ENCODE data around the gene RANBP17. TPM values are rescaled to one million over a fixed set of nuclear protein-coding genes. Genes with fewer than 3 reads are reported as not detected.
"Not testable (repeated sequence)": the region's sequence is repeated elsewhere in the genome, so short reads cannot be mapped to it uniquely, and the experiment has no call there.

The RANBP17 gene
- total RNA-seq, 1 donor from 2014 or later = not detected

DNA sequence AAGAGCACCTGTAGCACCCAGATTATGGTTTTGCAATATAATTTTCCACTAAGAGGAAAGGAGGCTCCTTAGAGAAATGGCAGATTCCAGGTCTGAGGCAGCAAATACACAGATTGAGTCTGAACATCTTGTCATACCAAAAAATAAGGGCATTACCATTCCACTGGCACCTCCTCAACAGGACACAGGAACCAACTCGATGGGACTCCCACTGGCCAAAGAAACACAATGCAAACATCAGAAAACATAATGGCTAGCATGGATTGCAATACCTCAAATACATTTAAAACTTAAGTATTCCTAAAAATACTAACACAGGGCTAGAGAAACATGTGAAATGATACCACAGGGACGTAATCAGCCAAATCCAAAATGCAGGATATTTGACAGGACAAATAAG, 12.4 kb upstream of the RANBP17 start:
- intact Hi-C loops (cut with micrococcal nuclease) = no loop called here
- Mint-ChIP-seq H3K4me3 (no peak overlapping the region), H3K36me3 (ENCODE audit: low read depth) (no peaks in the 10 kb centered on the region), H3K9me3 (no peaks in the 10 kb centered on the region), H3K27me3 (no peaks in the 10 kb centered on the region), H3K4me1 (no peaks in the 10 kb centered on the region), H3K27ac (no peak overlapping the region)
- DNase-seq = no peak

DNA sequence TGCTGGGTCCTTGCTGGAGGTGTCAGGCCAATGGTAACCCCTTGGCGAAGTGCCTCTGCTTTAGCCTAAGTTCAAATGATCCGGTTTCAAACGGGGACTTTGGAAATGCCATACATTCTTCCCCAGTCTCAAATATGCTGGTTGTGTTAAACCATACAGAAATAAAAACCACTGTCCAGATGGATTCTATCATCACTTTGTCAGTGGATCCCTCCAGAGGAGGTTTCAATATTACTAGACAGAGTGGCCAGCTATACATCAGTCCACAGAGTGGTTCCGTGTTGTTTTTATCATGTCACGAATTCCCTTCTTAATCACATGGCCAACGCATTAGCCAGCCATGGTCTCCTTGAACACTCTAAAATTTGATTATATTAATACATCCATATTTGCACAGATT, 7.3 kb upstream of the RANBP17 start:
- Mint-ChIP-seq H3K4me3 (no peak overlapping the region), H3K36me3 (ENCODE audit: low read depth) (no peaks in the 10 kb centered on the region), H3K9me3 (no peaks in the 10 kb centered on the region), H3K4me1 (no peaks in the 10 kb centered on the region), H3K27ac (no peak overlapping the region), H3K27me3 (no peaks in the 10 kb centered on the region)
- no peak for DNase-seq
- intact Hi-C loops (cut with micrococcal nuclease) = no loop called here

DNA sequence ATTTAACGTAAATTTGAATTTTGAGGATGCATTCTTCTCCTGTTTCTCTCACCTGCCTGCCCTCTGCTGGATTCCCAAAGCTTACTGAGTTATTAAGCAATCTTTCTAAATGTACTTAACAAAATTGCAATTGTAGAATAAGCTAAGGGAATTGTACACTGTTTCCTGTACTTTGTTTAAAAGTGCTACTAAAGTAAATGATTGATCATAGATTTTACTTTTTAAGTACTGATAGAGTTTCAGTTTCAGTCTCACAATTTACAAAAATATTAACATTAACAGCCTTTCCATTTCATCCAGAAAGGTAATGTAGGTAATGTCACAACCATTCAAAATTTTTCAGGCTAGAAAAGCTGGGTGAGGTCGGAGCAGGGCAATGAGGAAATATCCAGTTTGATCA, 4.8 kb upstream of the RANBP17 start:
- no peak for DNase-seq
- Mint-ChIP-seq H3K4me1 (no peaks in the 10 kb centered on the region), H3K27ac (no peak overlapping the region), H3K27me3 (peaks cover 12% of the 10 kb centered on the region), H3K36me3 (ENCODE audit: low read depth) (peaks cover 11% of the 10 kb centered on the region), H3K9me3 (peaks cover 12% of the 10 kb centered on the region), H3K4me3 (no peak overlapping the region)
- intact Hi-C loops (cut with micrococcal nuclease) = no loop called here

- Mint-ChIP-seq H3K27me3 (peaks cover 24% of the 10 kb centered on the region), H3K4me3 (no peak overlapping the region), H3K27ac (no peak overlapping the region), H3K4me1 (no peaks in the 10 kb centered on the region), H3K9me3 (peaks cover 19% of the 10 kb centered on the region), H3K36me3 (ENCODE audit: low read depth) (peaks cover 13% of the 10 kb centered on the region)
- intact Hi-C loops (cut with micrococcal nuclease) = no loop called here
- DNase-seq = no peak
Observed at GRCh38 chr5:170860415-170860814, 1.4 kb upstream of the RANBP17 start.

- no peak overlapping the region for H3K4me3 Mint-ChIP-seq
- peaks cover 13% of the 10 kb centered on the region for H3K36me3 Mint-ChIP-seq (ENCODE audit: low read depth)
- intact Hi-C loops (cut with micrococcal nuclease) = no loop called here
- H3K27ac Mint-ChIP-seq = no peak overlapping the region
- H3K27me3 Mint-ChIP-seq = peaks cover 24% of the 10 kb centered on the region
- H3K4me1 Mint-ChIP-seq = no peaks in the 10 kb centered on the region
- DNase-seq = no peak
- peaks cover 19% of the 10 kb centered on the region for H3K9me3 Mint-ChIP-seq
Observed at GRCh38 chr5:170860818-170861666, 776 bp upstream of the RANBP17 start.

DNA sequence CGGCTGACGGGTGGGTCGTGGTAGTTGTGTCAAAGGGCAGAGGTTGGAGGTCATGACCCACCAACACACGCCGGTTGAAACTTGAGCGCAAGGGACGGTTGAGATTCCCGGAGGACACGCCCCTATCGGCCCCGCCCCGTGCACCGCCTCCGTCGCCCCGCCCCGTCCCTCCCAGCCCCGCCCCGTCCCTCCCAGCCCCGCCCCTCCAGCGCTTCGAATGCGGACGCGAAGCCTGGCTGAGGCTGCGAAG, 226 bp upstream of the RANBP17 start:
- DNase-seq = no peak
- Mint-ChIP-seq H3K4me1 (no peaks in the 10 kb centered on the region), H3K27ac (no peak overlapping the region), H3K36me3 (ENCODE audit: low read depth) (peaks cover 13% of the 10 kb centered on the region), H3K27me3 (peaks cover 24% of the 10 kb centered on the region), H3K4me3 (no peak overlapping the region), H3K9me3 (peaks cover 19% of the 10 kb centered on the region)
- intact Hi-C loops (cut with micrococcal nuclease) = no loop called here

DNA sequence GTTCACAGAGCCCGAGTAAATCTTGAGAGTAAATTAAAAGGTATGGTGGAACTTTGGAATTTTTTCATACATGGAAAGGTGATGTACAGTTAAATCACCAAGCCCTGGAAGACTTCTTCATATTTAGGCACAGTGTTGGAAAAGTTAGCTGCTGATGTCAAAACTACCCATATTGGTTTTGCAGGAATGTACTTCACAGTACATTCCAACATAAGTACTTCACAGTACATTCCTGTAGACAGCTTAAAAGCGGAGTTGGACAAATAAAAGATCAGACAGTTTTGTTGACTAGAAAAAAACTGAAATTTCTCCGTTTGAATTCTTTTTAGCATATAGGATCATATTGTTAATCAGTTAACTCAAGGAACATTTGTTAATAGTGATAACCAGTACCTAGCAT, 1.8 kb downstream of the RANBP17 start:
- intact Hi-C loops (cut with micrococcal nuclease) = no loop called here
- H3K4me3 Mint-ChIP-seq = no peak overlapping the region
- no peaks in the 10 kb centered on the region for H3K4me1 Mint-ChIP-seq
- peaks cover 13% of the 10 kb centered on the region for H3K36me3 Mint-ChIP-seq (ENCODE audit: low read depth)
- H3K27me3 Mint-ChIP-seq = peaks cover 24% of the 10 kb centered on the region
- H3K27ac Mint-ChIP-seq = no peak overlapping the region
- no peak for DNase-seq
- H3K9me3 Mint-ChIP-seq = peaks cover 19% of the 10 kb centered on the region

- Mint-ChIP-seq H3K27me3 (peaks cover 21% of the 10 kb centered on the region), H3K36me3 (ENCODE audit: low read depth) (peaks cover 11% of the 10 kb centered on the region), H3K4me1 (no peaks in the 10 kb centered on the region), H3K9me3 (peaks cover 17% of the 10 kb centered on the region), H3K27ac (no peak overlapping the region), H3K4me3 (no peak overlapping the region)
- intact Hi-C loops (cut with micrococcal nuclease) = no loop called here
- DNase-seq = peak; percentile 20
Observed at GRCh38 chr5:170865622-170866021, 3.8 kb downstream of the RANBP17 start.

GRCh38 chr5:170867825-170868224, 6.0 kb downstream of the RANBP17 start:
- Mint-ChIP-seq H3K9me3 (peaks cover 7% of the 10 kb centered on the region), H3K4me3 (no peak overlapping the region), H3K27me3 (peaks cover 9% of the 10 kb centered on the region), H3K4me1 (no peaks in the 10 kb centered on the region), H3K27ac (no peak overlapping the region), H3K36me3 (ENCODE audit: low read depth) (peaks cover 2% of the 10 kb centered on the region)
- intact Hi-C loops (cut with micrococcal nuclease) = no loop called here
- DNase-seq = no peak

DNA sequence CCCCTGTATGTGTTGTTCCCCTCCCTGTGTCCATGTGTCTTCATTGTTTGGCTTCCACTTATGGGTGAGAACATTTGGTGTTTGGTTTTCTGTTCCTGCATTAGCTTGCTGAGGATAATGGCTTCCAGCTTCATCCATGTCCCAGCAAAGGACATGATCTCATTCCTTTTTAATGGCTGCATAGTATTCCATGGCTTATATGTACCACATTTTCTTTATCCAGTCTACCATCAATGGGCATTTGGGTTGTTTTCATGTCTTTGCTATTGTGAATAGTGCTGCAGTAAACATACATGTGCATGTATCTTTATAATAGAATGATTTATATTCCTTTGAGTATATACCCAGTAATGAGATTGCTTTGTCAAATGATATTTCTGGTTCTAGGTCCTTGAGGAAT, 8.6 kb downstream of the RANBP17 start:
- DNase-seq; H3K27me3 Mint-ChIP-seq; H3K4me1 Mint-ChIP-seq; H3K4me3 Mint-ChIP-seq; H3K9me3 Mint-ChIP-seq; H3K36me3 Mint-ChIP-seq (ENCODE audit: low read depth); H3K27ac Mint-ChIP-seq; intact Hi-C loops (cut with micrococcal nuclease): not testable (repeated sequence)

DNA sequence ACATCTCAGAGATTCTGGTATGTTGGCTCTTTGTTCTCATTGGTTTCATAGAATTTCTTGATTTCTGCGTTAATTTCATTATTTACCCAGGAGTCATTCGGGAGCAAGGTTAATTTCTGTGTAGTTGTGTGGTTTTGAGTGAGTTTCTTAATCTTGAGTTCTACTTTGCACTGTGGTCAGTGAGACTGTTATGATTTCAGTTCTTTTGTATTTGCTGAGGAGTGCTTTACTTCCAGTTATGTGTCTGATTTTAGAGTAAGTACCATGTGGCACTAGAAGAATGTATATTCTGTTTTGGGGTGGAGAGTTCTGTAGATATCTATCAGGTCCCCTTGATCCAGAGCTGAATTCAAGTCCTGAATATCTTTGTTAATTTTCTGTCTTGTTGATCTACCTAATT, 12.2 kb downstream of the RANBP17 start:
- H3K4me3 Mint-ChIP-seq = no peak overlapping the region
- no peaks in the 10 kb centered on the region for H3K27me3 Mint-ChIP-seq
- DNase-seq = no peak
- intact Hi-C loops (cut with micrococcal nuclease) = no loop called here
- H3K36me3 Mint-ChIP-seq (ENCODE audit: low read depth) = no peaks in the 10 kb centered on the region
- H3K9me3 Mint-ChIP-seq = peaks cover 8% of the 10 kb centered on the region
- no peak overlapping the region for H3K27ac Mint-ChIP-seq
- H3K4me1 Mint-ChIP-seq = no peaks in the 10 kb centered on the region

DNA sequence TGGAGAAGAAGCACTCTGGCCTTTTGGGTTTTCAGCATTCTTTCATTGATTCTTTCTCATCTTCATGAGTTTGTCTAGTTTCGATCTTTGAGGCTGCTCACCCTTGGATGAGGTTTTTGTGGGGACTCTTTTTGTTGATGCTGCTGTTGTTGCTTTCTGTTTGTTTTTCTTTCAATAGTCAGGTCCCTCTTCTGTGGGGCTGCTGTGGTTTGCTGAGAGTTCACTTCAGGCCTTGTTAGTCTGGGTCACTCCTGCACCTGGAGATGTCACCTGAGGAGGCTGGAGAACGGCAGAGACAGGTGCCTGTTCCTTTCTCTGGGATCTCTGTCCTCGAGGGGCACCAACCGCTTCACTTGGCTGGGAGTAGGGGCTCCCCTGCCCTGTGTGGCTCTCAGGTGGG, 14.0 kb downstream of the RANBP17 start:
- H3K4me1 Mint-ChIP-seq = no peaks in the 10 kb centered on the region
- no peak overlapping the region for H3K4me3 Mint-ChIP-seq
- H3K27ac Mint-ChIP-seq = no peak overlapping the region
- no peaks in the 10 kb centered on the region for H3K27me3 Mint-ChIP-seq
- intact Hi-C loops (cut with micrococcal nuclease) = no loop called here
- no peaks in the 10 kb centered on the region for H3K36me3 Mint-ChIP-seq (ENCODE audit: low read depth)
- H3K9me3 Mint-ChIP-seq = peaks cover 8% of the 10 kb centered on the region
- no peak for DNase-seq

DNA sequence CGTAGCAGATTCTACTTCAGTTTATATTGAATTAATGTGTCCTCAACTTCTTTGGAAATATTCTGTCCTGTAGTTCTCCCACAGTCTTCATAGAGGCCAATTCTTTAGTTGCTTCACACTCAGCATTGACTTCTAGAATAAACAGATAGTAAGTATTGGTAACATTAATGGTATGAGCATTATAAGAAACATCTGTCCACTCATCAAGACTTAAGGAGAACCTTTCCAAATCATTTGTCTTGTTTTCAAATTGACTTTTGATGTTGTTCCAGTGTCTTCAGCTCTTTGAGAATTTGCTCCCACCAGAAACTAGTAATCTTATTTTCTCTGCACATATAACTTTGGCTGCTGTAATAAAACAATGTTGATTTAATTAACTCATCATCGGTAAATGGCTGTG, 18.3 kb downstream of the RANBP17 start:
- Mint-ChIP-seq H3K27ac (no peak overlapping the region), H3K36me3 (ENCODE audit: low read depth) (no peaks in the 10 kb centered on the region), H3K27me3 (no peaks in the 10 kb centered on the region), H3K4me3 (no peak overlapping the region), H3K4me1 (no peaks in the 10 kb centered on the region), H3K9me3 (no peaks in the 10 kb centered on the region)
- intact Hi-C loops (cut with micrococcal nuclease) = no loop called here
- no peak for DNase-seq

- no peaks in the 10 kb centered on the region for H3K27me3 Mint-ChIP-seq
- no peaks in the 10 kb centered on the region for H3K4me1 Mint-ChIP-seq
- no peak overlapping the region for H3K27ac Mint-ChIP-seq
- H3K4me3 Mint-ChIP-seq = no peak overlapping the region
- no peaks in the 10 kb centered on the region for H3K36me3 Mint-ChIP-seq (ENCODE audit: low read depth)
- intact Hi-C loops (cut with micrococcal nuclease) = no loop called here
- no peak for DNase-seq
- no peaks in the 10 kb centered on the region for H3K9me3 Mint-ChIP-seq
Observed at GRCh38 chr5:170882345-170882744, 20.5 kb downstream of the RANBP17 start.

DNA sequence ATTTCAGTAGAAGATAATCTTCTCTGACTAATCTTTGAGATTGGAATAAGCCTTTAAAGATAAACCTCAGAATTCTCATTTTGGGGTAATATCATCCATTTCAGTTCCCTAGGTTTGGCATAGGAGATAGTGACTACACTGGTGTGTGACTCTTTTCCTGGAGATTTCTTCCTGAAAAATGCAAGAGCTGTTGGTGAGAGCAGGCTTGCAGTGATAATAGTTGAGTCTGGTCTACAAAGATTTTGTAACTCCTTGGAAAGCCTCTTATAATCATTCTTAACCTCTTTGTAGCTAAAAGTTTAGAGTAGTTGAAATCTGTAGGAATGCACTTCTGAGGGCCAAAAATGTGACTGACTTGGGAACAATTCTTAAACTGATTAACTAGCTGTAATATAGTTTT, 23.4 kb downstream of the RANBP17 start:
- Mint-ChIP-seq H3K36me3 (ENCODE audit: low read depth) (no peaks in the 10 kb centered on the region), H3K27ac (no peak overlapping the region), H3K4me3 (no peak overlapping the region), H3K27me3 (no peaks in the 10 kb centered on the region), H3K4me1 (no peaks in the 10 kb centered on the region), H3K9me3 (no peaks in the 10 kb centered on the region)
- intact Hi-C loops (cut with micrococcal nuclease) = no loop called here
- DNase-seq = no peak

All from activated CD4-positive, alpha-beta T cell treated with anti-CD3 and anti-CD28 coated beads, Interleukin-2, amount 10 ng/mL, durations not matched to agents 24 days and 14 days (primary cell).